Activated T-cell treated with anti-CD3 and anti-CD28 coated beads for 1 hour (primary cell): ENCODE measurements around the gene TMEM273.

Experiments used
- DNase-seq: peaks from one replicate; pipeline ENCODE4 v3.0.0-alpha.2; 2020; ENCODE audit warnings: low read depth

The TMEM273 gene

GRCh38 chr10:49162761-49163310 lies 25.4 kb downstream of the TMEM273 start:
- DNase-seq: no peak

GRCh38 chr10:49162063-49162462 lies 26.1 kb downstream of the TMEM273 start:
- no peak for DNase-seq

- DNase-seq: no peak
Observed at GRCh38 chr10:49161411-49161997, 26.7 kb downstream of the TMEM273 start.

GRCh38 chr10:49160814-49161213 lies 27.4 kb downstream of the TMEM273 start:
- DNase-seq: no peak

- no peak for DNase-seq
Observed at GRCh38 chr10:49160110-49160509, 28.1 kb downstream of the TMEM273 start.

GRCh38 chr10:49158915-49159314 lies 29.3 kb downstream of the TMEM273 start:
- no peak for DNase-seq

- no peak for DNase-seq
Observed at GRCh38 chr10:49158404-49158803, 29.8 kb downstream of the TMEM273 start.

- no peak for DNase-seq
Observed at GRCh38 chr10:49157229-49157628, 31.0 kb downstream of the TMEM273 start.

GRCh38 chr10:49154641-49155040 lies 33.5 kb downstream of the TMEM273 start:
- no peak for DNase-seq

- DNase-seq: no peak
Observed at GRCh38 chr10:49153971-49154370, 34.2 kb downstream of the TMEM273 start.

GRCh38 chr10:49153115-49153514 lies 35.1 kb downstream of the TMEM273 start:
- no peak for DNase-seq

- no peak for DNase-seq
Observed at GRCh38 chr10:49152663-49153062, 35.5 kb downstream of the TMEM273 start.

GRCh38 chr10:49152037-49152436 lies 36.2 kb downstream of the TMEM273 start:
- no peak for DNase-seq

GRCh38 chr10:49151481-49151880 lies 36.7 kb downstream of the TMEM273 start:
- DNase-seq: no peak

- DNase-seq: no peak
Observed at GRCh38 chr10:49151025-49151445, 37.2 kb downstream of the TMEM273 start.

- DNase-seq: no peak
Observed at GRCh38 chr10:49150426-49150825, 37.8 kb downstream of the TMEM273 start.

- DNase-seq: no peak
Observed at GRCh38 chr10:49149881-49150280, 38.3 kb downstream of the TMEM273 start.

GRCh38 chr10:49144058-49144720 lies 44.0 kb downstream of the TMEM273 start:
- no peak for DNase-seq

- DNase-seq: no peak
Observed at GRCh38 chr10:49143249-49143648, 44.9 kb downstream of the TMEM273 start.

- no peak for DNase-seq
Observed at GRCh38 chr10:49141541-49142332, 46.5 kb downstream of the TMEM273 start.

GRCh38 chr10:49140304-49141177 lies 47.6 kb downstream of the TMEM273 start:
- no peak for DNase-seq

- DNase-seq: no peak
Observed at GRCh38 chr10:49139846-49140195, 48.4 kb downstream of the TMEM273 start.
